GM06990 (cell line): ENCODE data around the gene HSPH1.

Experiments
- DNase-seq: peaks from one replicate; pipeline ENCODE4 v3.0.0-alpha.2; 2011; ENCODE audit not compliant: insufficient read length; ENCODE audit errors: extremely low read depth
- H3K27me3 ChIP-seq: replicated peaks from 2 replicates; pipeline ENCODE4 v1.6.0; 2011; ENCODE audit warnings: low read length; ENCODE audit not compliant: control insufficient read depth, insufficient read depth
- H3K36me3 ChIP-seq: 2 replicates; pipeline ENCODE4 v1.5.1; 2011; ENCODE audit warnings: low read length; ENCODE audit not compliant: control insufficient read depth, insufficient read depth
- H3K4me3 ChIP-seq: replicated peaks from 2 replicates; pipeline ENCODE4 v1.5.1; 2011; ENCODE audit warnings: low read depth, mild to moderate bottlenecking, control low read depth, low read length
- CTCF ChIP-seq: IDR thresholded peaks from 2 replicates; pipeline ENCODE4 v1.5.1; 2011; ENCODE audit warnings: low read length, control low read depth, mild to moderate bottlenecking, inconsistent platforms; ENCODE audit not compliant: insufficient read depth, poor library complexity, severe bottlenecking

Gene HSPH1

DNA sequence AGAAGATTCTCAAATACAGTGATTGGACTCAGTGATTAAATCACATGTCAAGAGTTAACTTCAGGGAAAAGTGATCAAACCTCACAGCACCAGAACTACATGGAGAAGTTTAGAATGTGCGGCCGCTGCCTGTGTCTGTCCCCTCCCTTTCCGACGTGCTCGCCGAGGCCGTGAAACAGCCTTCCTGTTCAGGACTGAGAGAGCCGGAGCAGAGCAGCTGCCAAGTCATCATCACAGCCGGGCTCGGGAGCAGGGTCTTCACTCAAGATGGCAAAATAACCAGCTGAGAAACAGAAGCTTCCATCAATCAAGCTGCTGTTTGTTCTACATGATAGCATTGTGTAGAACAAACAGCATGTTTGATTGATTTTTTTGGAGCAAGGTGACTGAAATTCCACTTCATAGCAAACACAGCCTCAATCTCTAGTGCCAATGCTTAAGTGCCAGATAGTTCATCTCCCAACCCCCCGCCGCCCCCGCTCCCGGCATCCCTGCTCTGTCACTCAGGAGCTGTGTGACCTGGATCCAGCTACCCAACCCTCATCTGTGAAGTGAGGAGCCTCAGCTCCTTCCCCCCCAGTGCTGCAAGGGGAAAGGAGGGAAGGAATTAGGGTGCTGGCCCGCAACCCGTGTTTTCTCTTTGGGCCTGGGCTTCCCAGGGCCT is 70.6 kb downstream of the HSPH1 start:
- TF ChIP-seq CTCF: no peak
- Histone ChIP-seq H3K27me3 (no peaks in the 10 kb centered on the region; the same call in none of the 2 replicates), H3K4me3 (no peak overlapping the region), H3K36me3 (no peaks in the 10 kb centered on the region)
- no peak for DNase-seq

GRCh38 chr13:31090096-31090495 is 71.6 kb downstream of the HSPH1 start:
- TF ChIP-seq CTCF: no peak
- no peaks in the 10 kb centered on the region for H3K36me3 ChIP-seq
- DNase-seq: no peak
- H3K4me3 ChIP-seq: no peak overlapping the region
- no peaks in the 10 kb centered on the region; the same call in none of the 2 replicates for H3K27me3 ChIP-seq

GRCh38 chr13:31089649-31090048 is 72.1 kb downstream of the HSPH1 start:
- DNase-seq: no peak
- no peaks in the 10 kb centered on the region for H3K36me3 ChIP-seq
- no peak for TF ChIP-seq CTCF

GRCh38 chr13:31088826-31089420 is 72.8 kb downstream of the HSPH1 start:
- no peak for TF ChIP-seq CTCF
- H3K4me3 ChIP-seq: no peak overlapping the region
- no peak for DNase-seq
- H3K27me3 ChIP-seq: no peaks in the 10 kb centered on the region; the same call in none of the 2 replicates
- H3K36me3 ChIP-seq: no peaks in the 10 kb centered on the region

More at GRCh38 chr13:31089649-31090048, 72.1 kb downstream of the HSPH1 start:
- Histone ChIP-seq H3K4me3 (no peak overlapping the region), H3K27me3 (no peaks in the 10 kb centered on the region; the same call in none of the 2 replicates)
